Subcutaneous abdominal adipose tissue (tissue), 5 donors: ENCODE data around the gene DGKZ.

Experiments
- H3K27ac ChIP-seq: one replicate; pipeline ENCODE4 v1.7.0; 2013; ENCODE audit warnings: low read depth, mild to moderate bottlenecking, inconsistent platforms, low read length, moderate library complexity
- H3K27me3 ChIP-seq, 5 donors: one replicate each; pipeline ENCODE4 v1.7.0; 2013; ENCODE audit warnings: low read length in 5 of 5, inconsistent platforms in 1 of 5; ENCODE audit not compliant: control insufficient read depth in 5 of 5, insufficient read depth in 4 of 5
- H3K36me3 ChIP-seq, 5 donors: one replicate each; pipeline ENCODE4 v1.7.0; 2013; ENCODE audit warnings: low read length in 5 of 5; ENCODE audit not compliant: control insufficient read depth in 5 of 5, insufficient read depth in 5 of 5
- H3K4me1 ChIP-seq, 5 donors: one replicate each; pipeline ENCODE4 v1.7.0; 2013; ENCODE audit warnings: low read length in 5 of 5, mild to moderate bottlenecking in 3 of 5, moderate library complexity in 1 of 5; ENCODE audit not compliant: control insufficient read depth in 5 of 5, insufficient read depth in 5 of 5
- H3K4me3 ChIP-seq, 5 donors: one replicate each; pipeline ENCODE4 v1.7.0; 2013; ENCODE audit warnings: low read length in 5 of 5, low read depth in 1 of 5
- H3K9ac ChIP-seq, 5 donors: one replicate each; pipeline ENCODE4 v1.7.0; 2013; ENCODE audit warnings: low read length in 5 of 5, mild to moderate bottlenecking in 4 of 5, moderate library complexity in 3 of 5
- H3K9me3 ChIP-seq, 5 donors: one replicate each; pipeline ENCODE4 v1.7.0; 2013; ENCODE audit warnings: low read length in 5 of 5; ENCODE audit not compliant: control insufficient read depth in 5 of 5
- donor health status: healthy.
- donor health status: healthy.
- donor health status: healthy.
- donor health status: healthy.
- donor health status: healthy.

DGKZ gene

DNA sequence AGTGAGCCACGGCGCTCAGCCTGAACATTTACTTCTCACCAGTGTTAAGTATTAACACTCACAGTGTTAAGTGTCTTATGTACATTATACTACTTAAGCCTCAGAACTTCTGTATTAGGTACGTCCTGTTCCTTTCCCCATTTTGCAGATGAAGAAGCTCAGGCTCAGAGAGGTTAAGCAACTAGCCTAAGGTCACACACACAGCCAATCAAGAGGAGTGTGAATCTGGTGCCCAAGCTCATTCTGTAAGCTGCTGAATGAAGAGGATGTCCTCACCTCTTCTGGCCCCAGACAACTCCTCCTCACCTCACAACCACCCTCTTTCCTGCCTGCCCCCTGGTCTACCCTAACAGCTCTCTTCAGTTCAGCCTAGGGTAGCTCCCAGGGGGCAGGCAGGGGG, 39.9 kb upstream of the DGKZ start:
- Histone ChIP-seq H3K4me1 (peaks cover 4 to 15% (median 9%) of the 10 kb centered on the region in 5 donors), H3K27me3 (no peaks in the 10 kb centered on the region), H3K36me3 (peaks cover 0 to 2% (median 0%) of the 10 kb centered on the region in 5 donors), H3K27ac (no peak overlapping the region), H3K4me3 (no peak overlapping the region), H3K9ac (no peak overlapping the region), H3K9me3 (no peaks in the 10 kb centered on the region)

DNA sequence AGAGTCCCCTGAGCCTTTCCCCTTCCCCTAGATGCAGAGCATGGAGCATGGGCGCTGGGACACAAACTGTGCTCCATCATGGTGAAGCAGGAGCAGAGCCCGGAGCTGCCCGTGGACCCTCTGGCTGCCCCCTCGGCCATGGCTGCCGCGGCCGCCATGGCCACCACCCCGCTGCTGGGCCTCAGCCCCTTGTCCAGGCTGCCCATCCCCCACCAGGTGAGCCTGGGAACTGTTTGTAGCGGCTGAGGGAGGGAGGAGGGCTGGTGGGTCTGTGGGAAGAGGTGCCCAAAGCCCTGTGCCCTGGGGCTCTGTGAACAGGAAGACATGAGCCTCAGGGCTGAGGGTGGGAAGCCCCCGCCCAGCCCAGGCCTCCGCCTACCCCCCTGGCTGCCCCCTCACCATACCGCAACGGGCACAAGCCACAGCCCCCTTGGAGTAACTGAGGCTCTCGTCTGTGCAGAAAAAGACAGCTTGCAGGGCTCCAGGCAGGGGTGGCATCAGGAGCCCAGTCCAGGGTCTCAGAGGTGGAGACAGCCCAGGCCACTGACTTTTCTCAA, 39.4 kb upstream of the DGKZ start:
- no peak overlapping the region for H3K9ac ChIP-seq
- H3K36me3 ChIP-seq, result peaks cover 0 to 2% (median 0%) of the 10 kb centered on the region in 5 donors
- H3K4me1 ChIP-seq, result peaks cover 4 to 15% (median 9%) of the 10 kb centered on the region in 5 donors
- H3K4me3 ChIP-seq, result no peak overlapping the region
- no peak overlapping the region for H3K27ac ChIP-seq
- H3K9me3 ChIP-seq, result no peaks in the 10 kb centered on the region
- H3K27me3 ChIP-seq, result no peaks in the 10 kb centered on the region

DNA sequence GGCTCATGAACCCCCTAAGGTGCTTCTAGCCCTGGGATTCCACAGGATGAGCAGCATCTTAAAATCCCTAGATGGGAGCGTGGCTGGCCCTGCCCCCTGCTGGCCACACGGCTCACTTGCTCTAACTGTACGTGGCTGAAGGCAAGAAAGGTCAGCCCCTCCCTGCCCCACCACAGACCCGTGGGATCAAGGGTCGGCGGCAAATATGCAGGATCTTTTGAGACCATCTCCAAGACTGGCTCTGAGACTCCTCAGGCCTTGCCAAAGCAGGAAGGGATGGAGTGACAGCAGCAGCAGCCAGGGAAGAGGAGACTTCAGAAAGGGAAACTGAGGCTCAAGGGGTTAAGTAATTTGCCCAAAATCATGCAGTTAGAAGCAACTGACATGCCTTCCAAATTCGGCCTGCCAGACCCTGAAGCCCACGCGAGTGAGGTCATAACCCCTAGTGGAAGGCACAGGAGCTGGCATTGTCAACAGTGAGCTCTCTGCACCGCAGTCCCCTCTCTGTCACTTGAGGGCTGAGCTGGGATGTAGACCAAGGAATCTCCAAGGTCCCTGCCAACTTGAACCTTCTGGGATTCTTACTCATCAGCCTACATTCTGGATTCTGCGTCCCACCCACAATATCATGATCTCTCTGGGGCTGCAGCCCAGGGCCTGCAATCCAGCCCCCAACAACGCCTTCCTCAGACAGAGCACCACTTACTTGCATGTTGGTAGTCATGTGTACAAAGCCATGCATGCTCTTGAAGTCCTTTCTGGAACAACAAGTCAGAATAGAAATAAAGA, 38.4 kb upstream of the DGKZ start:
- Histone ChIP-seq H3K27ac (no peak overlapping the region), H3K9ac (no peak overlapping the region), H3K36me3 (peaks cover 0 to 2% (median 0%) of the 10 kb centered on the region in 5 donors), H3K4me3 (peak overlapping the region in 1 of 5 donors; percentile 11), H3K9me3 (no peaks in the 10 kb centered on the region), H3K27me3 (no peaks in the 10 kb centered on the region), H3K4me1 (peaks cover 4 to 15% (median 9%) of the 10 kb centered on the region in 5 donors)

DNA sequence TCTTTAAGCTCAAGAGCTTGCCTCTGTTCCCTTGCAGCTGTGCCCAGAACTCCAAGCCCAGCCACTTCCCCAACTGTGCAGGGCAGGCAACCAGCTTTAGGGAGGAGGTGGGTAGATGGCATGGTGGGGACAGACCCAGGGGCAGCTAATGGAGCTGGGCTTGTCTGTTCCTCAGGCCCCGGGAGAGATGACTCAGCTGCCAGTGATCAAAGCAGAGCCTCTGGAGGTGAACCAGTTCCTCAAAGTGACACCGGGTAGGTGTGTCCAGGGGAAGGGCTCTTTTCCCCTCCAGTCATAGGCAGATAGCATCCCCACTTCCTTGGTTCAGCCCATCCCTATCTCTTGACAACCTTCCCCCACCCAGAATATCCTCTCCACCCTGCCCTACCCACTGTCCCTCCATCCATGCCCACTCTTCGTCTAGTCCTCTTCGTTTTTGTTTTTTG, 37.4 kb upstream of the DGKZ start:
- no peaks in the 10 kb centered on the region for H3K9me3 ChIP-seq
- no peaks in the 10 kb centered on the region for H3K27me3 ChIP-seq
- H3K4me3 ChIP-seq, result no peak overlapping the region
- H3K27ac ChIP-seq, result no peak overlapping the region
- peaks cover 0 to 2% (median 0%) of the 10 kb centered on the region in 5 donors for H3K36me3 ChIP-seq
- peaks cover 4 to 15% (median 9%) of the 10 kb centered on the region in 5 donors for H3K4me1 ChIP-seq
- no peak overlapping the region for H3K9ac ChIP-seq

DNA sequence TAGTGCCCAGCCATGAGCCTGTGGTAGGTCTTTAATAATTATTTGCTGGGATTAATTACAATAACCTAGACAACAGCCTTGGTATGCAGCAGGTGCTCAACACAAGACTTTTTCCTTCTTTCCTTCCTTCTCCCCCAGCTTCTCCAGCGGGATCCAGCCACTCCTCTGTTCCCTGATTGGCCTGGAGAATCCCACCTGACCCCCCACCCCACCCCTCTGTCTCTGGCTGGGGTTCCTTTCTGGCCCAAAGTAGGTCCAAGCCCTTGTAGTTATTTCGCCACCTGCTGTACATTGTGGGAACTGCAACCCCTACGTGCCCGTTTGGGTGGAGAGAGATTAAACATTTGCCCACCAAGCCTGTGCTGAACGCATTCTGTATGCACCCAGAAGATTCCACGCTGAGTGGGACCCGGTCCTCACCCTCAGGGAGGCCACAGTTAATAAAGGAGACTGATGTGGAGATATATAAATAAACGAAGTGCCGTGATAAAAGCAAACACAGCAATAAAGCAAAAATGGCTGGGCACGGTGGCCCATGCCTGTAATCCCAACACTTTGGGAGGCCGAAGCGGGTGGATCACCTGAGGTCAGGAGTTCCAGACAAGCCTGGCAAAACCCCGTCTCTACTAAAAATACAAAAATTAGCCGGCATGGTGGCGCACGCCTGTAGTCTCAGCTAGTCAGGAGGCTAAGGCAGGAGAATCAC, 32.1 kb upstream of the DGKZ start:
- Histone ChIP-seq H3K4me3 (no peak overlapping the region), H3K36me3 (peaks cover 0 to 4% (median 2%) of the 10 kb centered on the region in 5 donors), H3K27me3 (no peaks in the 10 kb centered on the region), H3K27ac (no peak overlapping the region), H3K9ac (no peak overlapping the region), H3K4me1 (peaks cover 0 to 28% (median 12%) of the 10 kb centered on the region in 5 donors), H3K9me3 (no peaks in the 10 kb centered on the region)

DNA sequence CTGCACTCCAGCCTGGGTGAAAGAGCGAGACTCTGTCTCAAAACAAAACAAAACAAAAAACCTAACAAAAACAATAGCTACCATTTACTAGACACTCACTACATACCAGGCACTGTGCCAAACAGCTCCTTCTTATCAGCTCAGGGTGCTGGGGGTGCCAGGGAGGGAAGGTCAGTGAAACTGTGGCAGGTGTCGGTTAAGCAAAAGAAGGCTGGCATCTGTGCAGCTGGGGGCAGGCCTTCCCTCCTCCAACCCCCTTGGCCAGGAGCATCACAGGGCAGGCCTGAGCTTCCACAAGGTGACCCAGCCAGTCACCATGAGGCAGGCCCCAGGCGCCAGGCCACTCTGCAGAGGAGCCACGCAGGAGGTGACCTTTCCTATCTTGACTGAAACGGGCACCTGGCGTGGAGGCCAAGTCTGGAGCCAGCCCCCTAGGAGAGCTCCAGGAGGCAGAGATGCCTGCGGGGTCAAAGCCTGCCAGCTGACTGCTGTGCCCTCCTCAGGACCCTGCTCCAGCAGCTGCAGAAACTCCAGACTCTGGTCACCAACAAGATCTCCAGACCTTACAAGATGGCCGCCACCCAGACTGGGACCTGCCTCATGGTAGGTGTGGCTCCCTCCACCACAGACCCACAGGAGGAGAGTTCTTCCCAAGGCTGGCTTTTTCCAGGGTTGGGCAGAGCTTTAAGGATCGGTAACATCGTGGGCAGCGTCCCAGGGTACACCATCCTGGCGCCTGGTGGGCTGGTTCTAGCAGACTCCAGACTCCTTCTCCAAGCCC, 31.3 kb upstream of the DGKZ start:
- Histone ChIP-seq H3K27me3 (no peaks in the 10 kb centered on the region), H3K36me3 (peaks cover 0 to 4% (median 3%) of the 10 kb centered on the region in 5 donors), H3K4me3 (no peak overlapping the region), H3K9ac (no peak overlapping the region), H3K4me1 (peaks cover 0 to 28% (median 12%) of the 10 kb centered on the region in 5 donors), H3K9me3 (no peaks in the 10 kb centered on the region), H3K27ac (no peak overlapping the region)

DNA sequence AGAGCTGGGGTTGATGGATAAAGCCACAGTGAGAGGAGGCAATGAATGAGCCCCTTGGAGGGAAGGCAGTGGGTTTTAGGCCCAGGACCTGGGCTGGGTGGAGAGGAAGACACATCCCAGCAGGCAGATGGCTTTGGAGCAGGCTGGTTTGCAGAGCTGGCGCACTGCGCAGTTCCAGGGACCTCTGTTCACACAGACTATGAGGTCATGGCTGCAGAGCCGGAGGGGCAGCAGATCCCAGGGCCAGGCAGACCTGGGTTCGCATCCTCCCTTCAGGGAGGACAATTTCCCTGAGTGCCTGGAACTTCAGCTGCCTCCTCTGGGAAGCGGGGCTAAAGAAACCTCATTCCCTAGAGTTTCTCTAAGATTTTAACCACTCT, 28.2 kb upstream of the DGKZ start:
- H3K4me1 ChIP-seq, result peaks cover 0 to 38% (median 25%) of the 10 kb centered on the region in 5 donors
- H3K27me3 ChIP-seq, result no peaks in the 10 kb centered on the region
- no peak overlapping the region for H3K27ac ChIP-seq
- H3K9ac ChIP-seq, result peak overlapping the region in 1 of 5 donors; percentile 53
- H3K36me3 ChIP-seq, result peaks cover 0 to 3% (median 2%) of the 10 kb centered on the region in 5 donors
- no peaks in the 10 kb centered on the region for H3K9me3 ChIP-seq
- peak overlapping the region in 1 of 5 donors; percentile 15 for H3K4me3 ChIP-seq

DNA sequence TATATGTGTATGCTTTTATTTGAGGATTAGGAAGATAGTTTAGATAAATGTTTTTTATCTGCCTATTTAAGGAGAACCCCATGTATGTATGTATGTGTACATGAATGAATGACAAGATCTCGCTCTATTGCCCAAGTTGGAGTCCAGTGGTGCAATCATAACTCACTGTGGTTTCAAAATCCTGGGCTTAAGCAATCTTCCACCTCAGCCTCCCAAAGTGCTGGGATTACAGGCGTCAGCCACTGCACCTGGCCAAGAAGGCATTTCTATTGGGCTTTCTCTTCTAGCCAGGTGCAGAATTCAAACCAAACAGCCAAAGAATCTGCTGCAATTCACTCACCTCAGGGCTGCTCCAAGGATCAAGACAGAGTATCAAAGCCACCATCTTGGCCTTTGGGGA, 25.5 kb upstream of the DGKZ start:
- Histone ChIP-seq H3K27me3 (no peaks in the 10 kb centered on the region), H3K4me1 (peaks cover 0 to 32% (median 16%) of the 10 kb centered on the region in 5 donors), H3K36me3 (peaks cover 0 to 3% (median 2%) of the 10 kb centered on the region in 5 donors), H3K4me3 (no peak overlapping the region), H3K9ac (no peak overlapping the region), H3K27ac (no peak overlapping the region), H3K9me3 (no peaks in the 10 kb centered on the region)

DNA sequence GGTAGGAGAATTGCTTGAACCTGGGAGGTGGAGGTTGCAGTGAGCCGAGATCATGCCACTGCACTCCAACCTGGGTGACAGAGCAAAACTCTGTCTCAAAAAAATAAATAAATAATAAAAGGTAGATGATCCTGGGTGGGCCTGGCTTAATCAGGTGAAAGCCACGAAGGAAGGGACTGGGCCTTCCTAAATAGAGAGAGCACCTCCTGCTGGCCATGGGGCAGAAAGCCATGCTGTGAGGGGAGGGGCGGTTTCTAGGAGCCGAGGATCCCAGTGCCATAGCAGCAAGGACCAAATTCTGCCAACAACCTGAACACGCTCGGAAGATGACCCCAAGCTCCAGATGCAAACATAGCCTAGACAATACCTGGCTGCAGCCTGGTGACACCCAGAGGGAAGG, 24.5 kb upstream of the DGKZ start:
- peaks cover 0 to 31% (median 16%) of the 10 kb centered on the region in 5 donors for H3K4me1 ChIP-seq
- no peaks in the 10 kb centered on the region for H3K27me3 ChIP-seq
- no peak overlapping the region for H3K4me3 ChIP-seq
- H3K9ac ChIP-seq, result no peak overlapping the region
- H3K9me3 ChIP-seq, result no peaks in the 10 kb centered on the region
- H3K36me3 ChIP-seq, result peaks cover 0 to 3% (median 0%) of the 10 kb centered on the region in 5 donors
- H3K27ac ChIP-seq, result no peak overlapping the region
